ENCODE data around the gene UBL4B. TPM values are rescaled to one million over a fixed set of nuclear protein-coding genes. Genes with fewer than 3 reads are reported as not detected.

UBL4B gene
- total and polyA plus RNA-seq, 2 experiments from 2014 or later: 0.09 TPM; not detected in 1

DNA sequence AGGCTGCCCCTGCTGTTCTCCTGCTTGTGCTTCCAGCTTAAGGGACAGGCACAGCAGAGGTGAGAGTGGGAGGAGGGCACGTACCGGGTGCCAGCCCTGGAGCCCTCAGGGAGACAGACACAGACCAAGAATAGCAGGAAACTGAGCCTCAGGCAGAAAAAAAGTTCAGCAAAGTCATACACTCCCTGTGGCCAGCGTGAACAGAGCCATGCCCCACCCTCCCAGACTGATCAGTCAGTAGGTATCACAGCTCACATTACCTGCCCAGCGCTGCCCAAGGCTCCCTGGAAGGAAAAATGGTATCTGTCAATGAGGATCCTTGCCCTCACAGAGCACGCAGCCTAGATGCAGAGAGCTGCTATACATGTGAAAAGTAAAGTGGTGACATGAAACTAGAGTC is 1.3 kb downstream of the UBL4B start:
- H3K9me3 ChIP-seq (ENCODE audit: low read depth): no peaks in the 10 kb centered on the region
- no peaks in the 10 kb centered on the region for H3K36me3 ChIP-seq
- no peak overlapping the region for H3K27ac ChIP-seq
- TF ChIP-seq, protein P1, sequence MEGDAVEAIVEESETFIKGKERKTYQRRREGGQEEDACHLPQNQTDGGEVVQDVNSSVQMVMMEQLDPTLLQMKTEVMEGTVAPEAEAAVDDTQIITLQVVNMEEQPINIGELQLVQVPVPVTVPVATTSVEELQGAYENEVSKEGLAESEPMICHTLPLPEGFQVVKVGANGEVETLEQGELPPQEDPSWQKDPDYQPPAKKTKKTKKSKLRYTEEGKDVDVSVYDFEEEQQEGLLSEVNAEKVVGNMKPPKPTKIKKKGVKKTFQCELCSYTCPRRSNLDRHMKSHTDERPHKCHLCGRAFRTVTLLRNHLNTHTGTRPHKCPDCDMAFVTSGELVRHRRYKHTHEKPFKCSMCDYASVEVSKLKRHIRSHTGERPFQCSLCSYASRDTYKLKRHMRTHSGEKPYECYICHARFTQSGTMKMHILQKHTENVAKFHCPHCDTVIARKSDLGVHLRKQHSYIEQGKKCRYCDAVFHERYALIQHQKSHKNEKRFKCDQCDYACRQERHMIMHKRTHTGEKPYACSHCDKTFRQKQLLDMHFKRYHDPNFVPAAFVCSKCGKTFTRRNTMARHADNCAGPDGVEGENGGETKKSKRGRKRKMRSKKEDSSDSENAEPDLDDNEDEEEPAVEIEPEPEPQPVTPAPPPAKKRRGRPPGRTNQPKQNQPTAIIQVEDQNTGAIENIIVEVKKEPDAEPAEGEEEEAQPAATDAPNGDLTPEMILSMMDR (IDR thresholded peaks at IDR 0.05; ENCODE audit: low read depth, low read length): no peak
- H3K4me3 ChIP-seq: no peak overlapping the region
- peaks cover 3% of the 10 kb centered on the region for H3K4me1 ChIP-seq (ENCODE audit: low read depth)
- H3K27me3 ChIP-seq: peaks cover 6% of the 10 kb centered on the region
- no peak for DNase-seq (ENCODE audit: low read depth in 1 of 2, low spot score in 1 of 2)

DNA sequence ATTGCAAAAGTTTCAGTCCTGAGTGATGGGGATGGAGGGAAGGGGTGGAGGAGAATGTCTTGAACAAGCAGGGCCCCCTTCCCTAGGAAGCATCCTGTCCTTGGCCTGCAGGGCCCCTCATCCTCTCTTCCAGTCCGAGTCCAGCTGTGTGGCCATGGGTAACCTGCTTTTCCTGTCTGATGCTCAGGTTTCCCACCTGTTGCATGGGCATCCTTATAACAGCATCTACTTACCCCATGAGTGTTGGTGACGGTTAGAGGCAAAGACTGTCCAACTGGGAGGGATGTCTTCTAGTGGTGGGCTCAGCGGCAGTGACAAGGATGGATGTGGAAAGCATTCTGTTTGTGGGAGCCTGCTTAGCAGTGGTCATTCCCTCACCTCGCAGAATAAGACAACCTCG is 1.9 kb downstream of the UBL4B start:
- H3K27me3 ChIP-seq: peaks cover under 1% of the 10 kb centered on the region
- H3K4me3 ChIP-seq: no peak overlapping the region

DNA sequence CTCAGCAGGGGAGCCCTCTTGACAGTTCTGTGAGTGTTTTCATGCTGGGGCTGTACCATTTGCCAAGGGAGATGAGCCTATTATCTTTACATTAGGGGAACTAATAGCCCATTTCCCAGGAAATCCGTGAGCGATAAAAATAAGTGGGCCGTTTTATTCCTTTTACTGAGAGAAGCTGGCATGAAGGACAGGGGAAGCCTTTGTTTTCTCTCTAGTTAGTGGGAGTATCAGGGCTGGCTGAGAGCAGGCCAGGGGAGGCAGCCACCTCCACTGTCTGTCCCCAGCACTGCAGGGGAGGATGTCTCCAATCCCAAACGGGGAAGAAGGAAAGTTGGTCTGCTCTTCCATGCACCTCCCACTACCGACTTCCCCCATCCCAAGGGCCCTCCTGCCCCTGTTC is 2.5 kb downstream of the UBL4B start:
- Histone ChIP-seq H3K4me1 (ENCODE audit: low read depth) (peaks cover 3% of the 10 kb centered on the region), H3K9me3 (ENCODE audit: low read depth) (no peaks in the 10 kb centered on the region), H3K27ac (no peak overlapping the region), H3K36me3 (no peaks in the 10 kb centered on the region), H3K4me3 (no peak overlapping the region), H3K27me3 (no peaks in the 10 kb centered on the region)
- TF ChIP-seq, protein P1 (IDR thresholded peaks at IDR 0.05; ENCODE audit: low read depth, low read length): no peak
- DNase-seq (ENCODE audit: low read depth in 1 of 2, low spot score in 1 of 2): no peak

More for the DNA sequence above, 1.9 kb downstream of the UBL4B start:
- Histone ChIP-seq H3K36me3 (no peaks in the 10 kb centered on the region), H3K4me1 (ENCODE audit: low read depth) (peaks cover 3% of the 10 kb centered on the region), H3K27ac (no peak overlapping the region), H3K9me3 (ENCODE audit: low read depth) (no peaks in the 10 kb centered on the region)
- TF ChIP-seq, protein P1 (IDR thresholded peaks at IDR 0.05; ENCODE audit: low read depth, low read length): no peak
- DNase-seq (ENCODE audit: low read depth in 1 of 2, low spot score in 1 of 2): no peak

DNA sequence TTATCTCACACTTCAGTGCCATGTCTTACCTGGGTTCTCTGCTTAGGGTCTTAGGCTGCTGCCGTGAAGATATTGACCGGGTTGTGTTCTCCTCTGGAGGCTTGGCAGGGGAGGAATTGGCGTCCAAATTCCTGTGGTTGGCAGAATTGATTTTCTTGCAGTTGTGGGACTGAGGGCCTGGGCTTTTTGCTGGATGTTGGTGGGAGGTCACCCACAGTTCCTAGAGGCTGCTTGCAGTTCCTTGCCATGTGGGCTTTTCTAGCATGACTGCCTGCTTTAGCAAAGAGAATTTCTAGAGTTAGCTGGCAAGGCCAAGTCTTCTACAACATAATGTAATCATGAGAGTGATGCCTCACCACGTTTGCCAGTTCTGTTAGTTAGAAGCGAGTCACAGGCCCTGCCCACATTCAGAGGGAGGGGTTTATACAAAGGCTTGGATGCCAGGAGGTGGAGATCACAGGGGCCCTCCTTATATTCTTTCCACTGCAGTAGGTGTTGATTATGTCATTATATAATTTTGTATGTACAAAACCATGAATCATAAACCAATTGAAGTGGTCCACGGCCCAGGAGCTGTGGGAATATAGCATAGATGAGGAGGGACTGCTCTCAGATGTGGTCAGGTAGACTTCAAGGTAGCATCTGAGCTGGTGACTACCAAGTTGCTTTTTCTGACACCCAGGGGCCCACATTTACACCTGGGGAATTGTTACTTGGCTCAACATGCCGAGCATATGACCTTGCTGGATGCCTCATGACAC is 6.6 kb downstream of the UBL4B start:
- Histone ChIP-seq H3K27me3 (no peaks in the 10 kb centered on the region), H3K36me3 (no peaks in the 10 kb centered on the region), H3K4me1 (ENCODE audit: low read depth) (no peaks in the 10 kb centered on the region), H3K27ac (no peak overlapping the region), H3K9me3 (ENCODE audit: low read depth) (no peaks in the 10 kb centered on the region), H3K4me3 (no peak overlapping the region)
- TF ChIP-seq, protein P1 (IDR thresholded peaks at IDR 0.05; ENCODE audit: low read depth, low read length): no peak
- no peak for DNase-seq (ENCODE audit: low read depth in 1 of 2, low spot score in 1 of 2)

DNA sequence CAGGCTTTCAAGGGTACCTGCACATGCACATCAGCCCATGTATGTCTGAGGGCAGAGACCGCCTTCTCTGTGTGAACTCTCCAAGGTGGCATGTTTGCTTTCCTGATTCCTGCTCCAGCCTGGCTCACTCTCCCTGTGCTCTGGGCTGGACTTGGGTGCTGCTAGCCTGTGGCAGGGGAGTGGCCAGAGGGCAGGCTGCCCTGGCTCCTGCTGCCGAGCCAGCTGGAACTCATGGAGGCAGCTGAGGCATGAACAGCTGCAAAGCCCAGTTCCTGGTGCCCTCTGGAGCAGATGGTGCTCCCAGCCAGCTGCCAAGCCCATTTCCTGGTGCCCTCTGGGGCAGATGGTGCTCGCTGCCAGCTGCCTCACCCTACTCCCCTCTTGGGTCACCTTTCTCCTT is 7.6 kb downstream of the UBL4B start:
- Histone ChIP-seq H3K27ac (no peak overlapping the region), H3K4me1 (ENCODE audit: low read depth) (no peaks in the 10 kb centered on the region), H3K9me3 (ENCODE audit: low read depth) (no peaks in the 10 kb centered on the region), H3K27me3 (no peaks in the 10 kb centered on the region), H3K36me3 (no peaks in the 10 kb centered on the region), H3K4me3 (no peak overlapping the region)
- TF ChIP-seq, protein P1 (IDR thresholded peaks at IDR 0.05; ENCODE audit: low read depth, low read length): no peak
- DNase-seq (ENCODE audit: low read depth in 1 of 2, low spot score in 1 of 2): no peak

All from cardiac muscle cell (in vitro differentiated cells and primary cell).